PC-3 (cell line): ENCODE results near the gene YIPF6.

Experiments used
- CTCF ChIP-seq: fragments of 300-600 bp; sonication (generic); conservative IDR thresholded peaks from 2 replicates; pipeline ENCODE4 v1.5.1; 2017; ENCODE audit warnings: antibody characterized with exemption, low read depth, mild to moderate bottlenecking, low read length
- EZH2 ChIP-seq: fragments of 300-600 bp; sonication (generic); IDR thresholded peaks from one replicate; pipeline ENCODE4 v1.6.1; 2017; ENCODE audit warnings: antibody characterized with exemption, mild to moderate bottlenecking, low read length; ENCODE audit not compliant: unreplicated experiment
- EZH2phosphoT487 ChIP-seq: fragments of 300-600 bp; sonication (generic); IDR thresholded peaks from 2 replicates; pipeline ENCODE4 v1.6.1; 2018; ENCODE audit warnings: mild to moderate bottlenecking, antibody characterized with exemption, low read length, borderline replicate concordance

DNA sequence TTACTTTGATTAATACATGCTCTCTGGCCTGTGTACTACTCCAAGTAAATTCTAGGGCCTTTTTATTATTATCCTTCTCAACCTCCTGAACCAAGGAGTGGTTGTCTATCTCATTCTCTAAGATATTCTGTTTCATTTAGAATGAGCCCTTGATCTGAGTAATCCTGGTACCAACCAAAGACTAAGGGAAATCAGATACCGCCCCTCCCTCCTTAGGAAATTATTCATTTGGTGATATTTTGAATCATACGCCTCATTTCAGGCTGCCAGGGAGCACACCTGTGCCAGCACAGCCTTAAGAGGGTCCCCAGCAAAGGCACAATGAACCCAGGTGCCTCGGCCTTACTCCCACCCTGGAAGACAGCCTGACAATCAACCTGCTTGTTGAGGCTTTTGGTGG is 75.4 kb downstream of the YIPF6 start:
- TF ChIP-seq CTCF (no peak), EZH2 (no peak), EZH2phosphoT487 (no peak)
